HCT116 (cell line): ENCODE data around the gene CFL1. TPM values are rescaled to one million over a fixed set of nuclear protein-coding genes. Genes with fewer than 3 reads are reported as not detected.

ENCODE experiments used
- ATAC-seq: fragments of 200-7000 bp; cut with Tn5 transposase; 2 replicates; pipeline ENCODE4 v1.9.1; 2020; ENCODE audit warnings: mild to moderate bottlenecking, moderate library complexity
- BruUV-seq: library from RNA; stranded (reverse); fragments of 400-500 nt; replicated peaks from 2 replicates; lab custom pipeline; 2021; lab: Mats Ljungman, UMichigan
- CTCF ChIA-PET: fragments of 300-600 bp; sonication (Branson Sonifier 250); formaldehyde crosslinking; loops from one replicate; lab custom pipeline; 2021; ENCODE audit warnings: antibody characterized with exemption; lab: Charles Lee
- POLR2A ChIA-PET: fragments of 300-600, 350-600 bp; sonication (Branson Sonifier 250); formaldehyde crosslinking; loops from one replicate; lab custom pipeline; 2021; ENCODE audit warnings: antibody characterized with exemption; lab: Charles Lee
- RAD21 ChIA-PET, 2 experiments: fragments of 300-600 bp; sonication (Branson Sonifier 250); formaldehyde crosslinking; loops; one replicate each; lab custom pipeline; 2023; ENCODE audit warnings: low total read pairs in 2 of 2; ENCODE audit not compliant: uncharacterized antibody in 2 of 2, unreplicated experiment in 2 of 2, low non-redundant PET in 1 of 2; lab: Charles Lee
- DNase-seq: peaks from one replicate; pipeline ENCODE4 v3.0.0-alpha.2; 2010; ENCODE audit warnings: low read depth, low spot score
- H2AFZ ChIP-seq: fragments of 200-600 bp; shearing (Covaris generic), sonication (generic); 2 replicates; pipeline ENCODE4 v1.6.1; 2017; ENCODE audit warnings: low read depth, mixed run types, mixed read lengths, antibody characterized with exemption, low read length; ENCODE audit not compliant: poor library complexity, severe bottlenecking
- H3K27ac ChIP-seq: 2 replicates; pipeline ENCODE4 v1.5.1; 2012; ENCODE audit warnings: low read depth, low read length
- H3K27me3 ChIP-seq: fragments of 200-600 bp; sonication (generic); 2 replicates; pipeline ENCODE4 v1.6.1; 2016; ENCODE audit warnings: mixed run types, low read length, mixed read lengths; ENCODE audit not compliant: insufficient read depth
- H3K36me3 ChIP-seq, 2 experiments: fragments of 200-500 bp in 1 of 2; fragments of 200-600 bp in 1 of 2; sonication (Bioruptor generic) in 1 of 2; sonication (generic) in 1 of 2; 2 replicates each; pipeline versions ENCODE4 v1.5.1 to v1.6.1; 2014 to 2016; ENCODE audit warnings: low read length in 2 of 2, inconsistent platforms in 1 of 2, mixed read lengths in 1 of 2, mixed run types in 1 of 2; ENCODE audit not compliant: insufficient read depth in 2 of 2, control insufficient read depth in 1 of 2
- H3K4me1 ChIP-seq, 2 experiments: fragments of 200-600 bp in 1 of 2; sonication (generic) in 1 of 2; 2 replicates each; pipeline versions ENCODE4 v1.5.1 to v1.6.1; 2012 to 2017; ENCODE audit warnings: low read length in 2 of 2, inconsistent platforms in 1 of 2, mild to moderate bottlenecking in 1 of 2, mixed read lengths in 1 of 2, mixed run types in 1 of 2, moderate library complexity in 1 of 2; ENCODE audit not compliant: insufficient read depth in 2 of 2, control insufficient read depth in 1 of 2
- H3K4me2 ChIP-seq: fragments of 200-600 bp; sonication (generic); 2 replicates; pipeline ENCODE4 v1.6.1; 2017; ENCODE audit warnings: mixed run types, low read length, mixed read lengths
- H3K4me3 ChIP-seq, 2 experiments: fragments of 200-600 bp in 1 of 2; sonication (generic) in 1 of 2; replicated peaks in 1 of 2; 2 replicates each; pipeline ENCODE4 v1.5.1; 2011 to 2016; ENCODE audit warnings: low read length in 2 of 2, control low read depth in 1 of 2, low read depth in 1 of 2, mild to moderate bottlenecking in 1 of 2, mixed read lengths in 1 of 2, mixed run types in 1 of 2
- H3K79me2 ChIP-seq: fragments of 200-600 bp; sonication (generic); 2 replicates; pipeline ENCODE4 v1.6.1; 2017; ENCODE audit warnings: mild to moderate bottlenecking, mixed run types, low read length, moderate library complexity, mixed read lengths; ENCODE audit not compliant: insufficient read depth
- H3K9ac ChIP-seq: fragments of 200-600 bp; sonication (generic); 2 replicates; pipeline ENCODE4 v1.6.1; 2016; ENCODE audit warnings: low read length, mixed read lengths
- H3K9me2 ChIP-seq: fragments of 200-600 bp; sonication (generic), shearing (Covaris generic); 2 replicates; pipeline ENCODE4 v1.6.1; 2017; ENCODE audit warnings: mixed run types, mild to moderate bottlenecking, moderate library complexity; ENCODE audit not compliant: insufficient read depth
- H3K9me3 ChIP-seq, 2 experiments: fragments of 200-500 bp in 1 of 2; fragments of 200-600 bp in 1 of 2; sonication (Bioruptor generic) in 1 of 2; sonication (generic) in 1 of 2; 2 replicates each; pipeline ENCODE4 v1.6.1; 2014 to 2017; ENCODE audit warnings: low read length in 2 of 2, mixed read lengths in 2 of 2, inconsistent platforms in 1 of 2, low read depth in 1 of 2, mild to moderate bottlenecking in 1 of 2, mixed run types in 1 of 2, moderate library complexity in 1 of 2; ENCODE audit not compliant: control insufficient read depth in 1 of 2, insufficient read depth in 1 of 2
- H4K20me1 ChIP-seq: fragments of 200-600 bp; sonication (generic), shearing (Covaris generic); 2 replicates; pipeline ENCODE4 v1.6.1; 2017; ENCODE audit warnings: mixed run types, mild to moderate bottlenecking, moderate library complexity; ENCODE audit not compliant: insufficient read depth
- EZH2phosphoT487 ChIP-seq: fragments of 200-600 bp; IDR thresholded peaks from 2 replicates; pipeline ENCODE4 v1.6.1; 2018; ENCODE audit warnings: antibody characterized with exemption, borderline replicate concordance
- JUND ChIP-seq: IDR thresholded peaks from 2 replicates; pipeline ENCODE4 v1.6.1; 2012
- POLR2A ChIP-seq: IDR thresholded peaks from 2 replicates; pipeline ENCODE4 v1.7.0; 2011; ENCODE audit warnings: borderline replicate concordance; ENCODE audit not compliant: insufficient read depth, insufficient read length; ENCODE audit errors: extremely low read depth
- POLR2AphosphoS5 ChIP-seq: IDR thresholded peaks from 2 replicates; pipeline ENCODE4 v1.6.1; 2011; ENCODE audit warnings: mild to moderate bottlenecking, low read depth, low read length, moderate library complexity
- RAD21 ChIP-seq: IDR thresholded peaks from 2 replicates; pipeline ENCODE4 v1.6.1; 2012; ENCODE audit warnings: low read depth, mild to moderate bottlenecking
- SRF ChIP-seq: IDR thresholded peaks from 2 replicates; pipeline ENCODE4 v1.6.1; 2012; ENCODE audit warnings: low read depth
- TCF7L2 ChIP-seq: IDR thresholded peaks from 2 replicates; pipeline ENCODE4 v1.7.0; 2011; ENCODE audit warnings: borderline replicate concordance, inconsistent platforms; ENCODE audit not compliant: insufficient read depth, insufficient read length; ENCODE audit errors: extremely low read depth
- ZFX ChIP-seq: fragments of 450-650 bp; IDR thresholded peaks from 2 replicates; pipeline ENCODE4 v1.6.1; 2017
- intact Hi-C: fragments of 100-400 bp; cut with micrococcal nuclease; formaldehyde crosslinking; loops from 2 replicates; pipeline ENCODE4 v1.10.0; 2022
- total RNA-seq: library from RNA; stranded (reverse); gene quantifications from one replicate; pipeline ENCODE4 v1.2.1, GENCODE V29; 2021; ENCODE audit not compliant: unreplicated experiment
- TF ChIP-seq, protein P1 (sequence below): IDR thresholded peaks from 2 replicates; pipeline ENCODE4 v1.6.1; 2012
- TF ChIP-seq, protein P2 (sequence below): IDR thresholded peaks from 2 replicates; pipeline ENCODE4 v1.6.1; 2011; ENCODE audit warnings: mild to moderate bottlenecking, low read length, moderate library complexity; ENCODE audit not compliant: insufficient replicate concordance; ENCODE audit errors: extremely low read depth
- TF ChIP-seq, protein P3 (sequence below), 3 experiments: fragments of 200-600 bp in 1 of 3; sonication (generic) in 1 of 3; IDR thresholded peaks in 2 of 3; conservative IDR thresholded peaks in 1 of 3; 2 replicates each; pipeline ENCODE4 v1.5.1; 2012 to 2017; ENCODE audit warnings: low read depth in 2 of 3, low read length in 2 of 3, antibody characterized with exemption in 1 of 3, borderline replicate concordance in 1 of 3, control low read depth in 1 of 3, mild to moderate bottlenecking in 1 of 3, mixed read lengths in 1 of 3, mixed run types in 1 of 3, moderate library complexity in 1 of 3; ENCODE audit not compliant: insufficient read depth in 1 of 3

Gene CFL1
- total RNA-seq, 1 experiment from 2014 or later, result 1,270 TPM

DNA sequence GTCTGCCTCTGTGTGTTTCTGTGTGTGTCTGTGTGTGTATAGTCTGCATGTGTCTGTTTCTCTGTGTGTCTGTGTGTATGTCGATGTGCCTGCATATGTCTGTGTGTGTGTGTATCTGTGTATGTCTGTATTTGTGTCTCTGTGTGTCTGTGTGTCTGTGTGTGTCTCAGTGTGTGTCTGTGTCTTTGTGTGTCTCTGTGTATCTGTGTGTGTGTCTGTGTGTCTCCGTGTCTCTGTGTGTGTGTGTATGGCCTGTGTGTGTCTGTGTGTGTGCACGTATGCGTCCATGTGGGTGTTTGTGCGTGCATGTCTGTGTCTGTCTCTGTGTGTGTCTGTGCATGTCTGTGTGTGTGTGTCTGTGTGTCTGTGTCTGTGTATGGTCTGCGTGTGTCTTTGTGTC is 23.8 kb downstream of the CFL1 start:
- H2AFZ ChIP-seq, result no peak overlapping the region
- no TSS peak for BruUV-seq
- peaks cover 17% of the 10 kb centered on the region for H3K27me3 ChIP-seq
- no peak overlapping the region for H3K4me2 ChIP-seq
- no peaks in the 10 kb centered on the region for H3K9me3 ChIP-seq
- no peak for ATAC-seq
- H3K27ac ChIP-seq, result no peak overlapping the region
- no peaks in the 10 kb centered on the region for H3K79me2 ChIP-seq
- TF ChIP-seq POLR2A, result no peak
- TF ChIP-seq, protein P1, sequence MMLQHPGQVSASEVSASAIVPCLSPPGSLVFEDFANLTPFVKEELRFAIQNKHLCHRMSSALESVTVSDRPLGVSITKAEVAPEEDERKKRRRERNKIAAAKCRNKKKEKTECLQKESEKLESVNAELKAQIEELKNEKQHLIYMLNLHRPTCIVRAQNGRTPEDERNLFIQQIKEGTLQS, result no peak
- TF ChIP-seq, protein P2, sequence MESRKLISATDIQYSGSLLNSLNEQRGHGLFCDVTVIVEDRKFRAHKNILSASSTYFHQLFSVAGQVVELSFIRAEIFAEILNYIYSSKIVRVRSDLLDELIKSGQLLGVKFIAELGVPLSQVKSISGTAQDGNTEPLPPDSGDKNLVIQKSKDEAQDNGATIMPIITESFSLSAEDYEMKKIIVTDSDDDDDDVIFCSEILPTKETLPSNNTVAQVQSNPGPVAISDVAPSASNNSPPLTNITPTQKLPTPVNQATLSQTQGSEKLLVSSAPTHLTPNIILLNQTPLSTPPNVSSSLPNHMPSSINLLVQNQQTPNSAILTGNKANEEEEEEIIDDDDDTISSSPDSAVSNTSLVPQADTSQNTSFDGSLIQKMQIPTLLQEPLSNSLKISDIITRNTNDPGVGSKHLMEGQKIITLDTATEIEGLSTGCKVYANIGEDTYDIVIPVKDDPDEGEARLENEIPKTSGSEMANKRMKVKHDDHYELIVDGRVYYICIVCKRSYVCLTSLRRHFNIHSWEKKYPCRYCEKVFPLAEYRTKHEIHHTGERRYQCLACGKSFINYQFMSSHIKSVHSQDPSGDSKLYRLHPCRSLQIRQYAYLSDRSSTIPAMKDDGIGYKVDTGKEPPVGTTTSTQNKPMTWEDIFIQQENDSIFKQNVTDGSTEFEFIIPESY, result no peak
- no peak for TF ChIP-seq JUND
- TF ChIP-seq, protein P3, sequence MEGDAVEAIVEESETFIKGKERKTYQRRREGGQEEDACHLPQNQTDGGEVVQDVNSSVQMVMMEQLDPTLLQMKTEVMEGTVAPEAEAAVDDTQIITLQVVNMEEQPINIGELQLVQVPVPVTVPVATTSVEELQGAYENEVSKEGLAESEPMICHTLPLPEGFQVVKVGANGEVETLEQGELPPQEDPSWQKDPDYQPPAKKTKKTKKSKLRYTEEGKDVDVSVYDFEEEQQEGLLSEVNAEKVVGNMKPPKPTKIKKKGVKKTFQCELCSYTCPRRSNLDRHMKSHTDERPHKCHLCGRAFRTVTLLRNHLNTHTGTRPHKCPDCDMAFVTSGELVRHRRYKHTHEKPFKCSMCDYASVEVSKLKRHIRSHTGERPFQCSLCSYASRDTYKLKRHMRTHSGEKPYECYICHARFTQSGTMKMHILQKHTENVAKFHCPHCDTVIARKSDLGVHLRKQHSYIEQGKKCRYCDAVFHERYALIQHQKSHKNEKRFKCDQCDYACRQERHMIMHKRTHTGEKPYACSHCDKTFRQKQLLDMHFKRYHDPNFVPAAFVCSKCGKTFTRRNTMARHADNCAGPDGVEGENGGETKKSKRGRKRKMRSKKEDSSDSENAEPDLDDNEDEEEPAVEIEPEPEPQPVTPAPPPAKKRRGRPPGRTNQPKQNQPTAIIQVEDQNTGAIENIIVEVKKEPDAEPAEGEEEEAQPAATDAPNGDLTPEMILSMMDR (IDR thresholded peaks at IDR 0.05 in 2 of 3, conservative IDR thresholded peaks at IDR 0.05 in 1 of 3; ENCODE audit: borderline replicate concordance in 1 of 3, insufficient read depth in 1 of 3, low read depth in 2 of 3, low read length in 2 of 3), result no peak
- no peak for TF ChIP-seq SRF
- no peak for TF ChIP-seq POLR2AphosphoS5
- no peak for TF ChIP-seq ZFX
- no peak for TF ChIP-seq TCF7L2
- TF ChIP-seq RAD21, result no peak
- TF ChIP-seq EZH2phosphoT487, result no peak
- POLR2A ChIA-PET, result no interaction called here
- H3K9ac ChIP-seq, result no peak overlapping the region
- H4K20me1 ChIP-seq, result no peaks in the 10 kb centered on the region
- intact Hi-C loops, result no loop called here
- no peak for DNase-seq
- no peaks in the 10 kb centered on the region for H3K36me3 ChIP-seq
- H3K9me2 ChIP-seq, result no peaks in the 10 kb centered on the region
- RAD21 ChIA-PET, result no interaction called here
- no peak overlapping the region for H3K4me3 ChIP-seq
- CTCF ChIA-PET, result no interaction called here
- H3K4me1 ChIP-seq, result no peaks in the 10 kb centered on the region
